ENCODE measurements around the gene LILRA5. TPM values are rescaled to one million over a fixed set of nuclear protein-coding genes. Genes with fewer than 3 reads are reported as not detected.
"Not testable (repeated sequence)": the region's sequence is repeated elsewhere in the genome, so short reads cannot be mapped to it uniquely, and the experiment has no call there.

Gene LILRA5
- polyA plus RNA-seq, 1 donor from 2014 or later = not detected

DNA sequence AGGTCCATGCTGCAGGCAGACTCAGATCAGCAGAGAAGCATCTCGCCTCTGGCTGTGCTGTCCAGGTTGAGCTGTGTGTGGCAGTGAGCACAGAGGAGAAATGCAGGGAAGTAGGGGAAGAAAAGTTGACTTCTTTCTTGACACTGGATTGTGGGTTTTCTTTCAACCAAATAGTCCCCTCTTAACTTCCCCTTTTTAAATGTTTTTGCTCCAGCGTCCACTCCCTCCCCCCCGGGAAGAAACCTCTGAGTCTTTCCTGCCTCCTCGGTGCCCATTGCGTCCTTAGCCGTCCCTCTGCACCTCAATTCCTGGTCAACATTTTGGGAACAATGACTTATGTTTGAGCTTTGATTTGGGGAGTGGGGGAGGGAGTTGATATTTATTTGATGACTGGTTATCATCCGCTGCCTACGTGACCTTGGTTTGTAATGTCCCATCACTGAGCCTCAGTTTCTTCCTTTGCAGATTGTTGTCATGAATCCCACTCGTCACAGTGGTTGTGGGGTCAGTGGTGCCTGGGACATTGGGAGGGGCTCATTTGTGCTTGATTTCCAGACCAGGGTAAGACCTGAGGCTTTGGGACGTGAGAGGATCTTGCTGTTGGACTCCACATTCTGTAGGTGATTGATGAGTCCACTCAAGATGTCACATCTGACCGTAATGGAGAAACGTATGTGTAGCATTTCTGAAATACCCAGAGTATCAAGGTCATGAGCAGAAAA, 31.8 kb downstream of the LILRA5 start, which contains the start of gene LILRB2:
Gene LILRB2, minus strand, starts transcription at position 104 of the 722 bp plus-strand sequence. CDS start 614 bp downstream, outside the sequence.
- no peak for TF ChIP-seq EZH2 (IDR thresholded peaks at IDR 0.05; ENCODE audit: borderline replicate concordance, insufficient read depth, low read length, poor library complexity, severe bottlenecking)
- Histone ChIP-seq H3K79me2 (replicated peaks; ENCODE audit: insufficient read depth, low read length) (no peaks in the 10 kb centered on the region), H3K36me3 (ENCODE audit: insufficient read depth, low read length) (no peaks in the 10 kb centered on the region), H3K4me3 (ENCODE audit: low read length) (no peak within 1 kb of the TSS), H3K9me3 (ENCODE audit: low read length) (no peaks in the 10 kb centered on the region), H3F3A (ENCODE audit: insufficient read depth, low read length, poor library complexity, severe bottlenecking) (no peaks in the 10 kb centered on the region), H4K20me1 (ENCODE audit: insufficient read depth) (no peaks in the 10 kb centered on the region), H3K27me3 (ENCODE audit: insufficient read depth, low read depth, low read length) (no peaks in the 10 kb centered on the region), H2AFZ (ENCODE audit: low read depth, low read length) (no peak within 1 kb of the TSS), H3K4me2 (ENCODE audit: low read length) (no peak within 1 kb of the TSS), H3K9me2 (ENCODE audit: insufficient read depth, low read length) (no peaks in the 10 kb centered on the region), H3K9ac (ENCODE audit: low read length) (no peak within 1 kb of the TSS), H3K27ac (ENCODE audit: low read length) (no peak within 1 kb of the TSS)

DNA sequence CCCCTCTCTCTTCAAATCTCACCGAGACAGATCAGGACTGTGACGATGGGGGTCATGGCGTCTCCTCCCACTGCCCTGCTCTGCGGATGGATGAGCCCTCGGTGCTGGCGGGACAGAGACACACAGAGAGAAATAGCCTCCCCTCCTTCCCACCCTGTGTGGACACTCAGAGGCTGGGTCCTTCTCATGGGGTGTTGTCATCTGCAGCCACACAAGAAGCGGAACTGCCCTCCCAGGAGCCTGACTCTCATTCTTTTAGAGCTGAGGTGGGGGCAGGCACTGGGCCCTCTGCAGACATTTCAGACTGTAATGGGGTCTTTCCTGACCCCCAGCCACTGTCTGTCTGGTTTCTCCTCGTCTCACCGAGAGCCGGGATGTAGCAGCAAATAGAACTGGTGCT, 32.5 kb downstream of the LILRA5 start:
- H2AFZ ChIP-seq (ENCODE audit: low read depth, low read length); H3K36me3 ChIP-seq (ENCODE audit: insufficient read depth, low read length); H3K27me3 ChIP-seq (ENCODE audit: insufficient read depth, low read depth, low read length); H3K79me2 ChIP-seq (replicated peaks; ENCODE audit: insufficient read depth, low read length); H3K27ac ChIP-seq (ENCODE audit: low read length); H3K9ac ChIP-seq (ENCODE audit: low read length); H3F3A ChIP-seq (ENCODE audit: insufficient read depth, low read length, poor library complexity, severe bottlenecking); H3K4me3 ChIP-seq (ENCODE audit: low read length); H4K20me1 ChIP-seq (ENCODE audit: insufficient read depth); H3K9me2 ChIP-seq (ENCODE audit: insufficient read depth, low read length); H3K4me2 ChIP-seq (ENCODE audit: low read length); H3K9me3 ChIP-seq (ENCODE audit: low read length): not testable (repeated sequence)

DNA sequence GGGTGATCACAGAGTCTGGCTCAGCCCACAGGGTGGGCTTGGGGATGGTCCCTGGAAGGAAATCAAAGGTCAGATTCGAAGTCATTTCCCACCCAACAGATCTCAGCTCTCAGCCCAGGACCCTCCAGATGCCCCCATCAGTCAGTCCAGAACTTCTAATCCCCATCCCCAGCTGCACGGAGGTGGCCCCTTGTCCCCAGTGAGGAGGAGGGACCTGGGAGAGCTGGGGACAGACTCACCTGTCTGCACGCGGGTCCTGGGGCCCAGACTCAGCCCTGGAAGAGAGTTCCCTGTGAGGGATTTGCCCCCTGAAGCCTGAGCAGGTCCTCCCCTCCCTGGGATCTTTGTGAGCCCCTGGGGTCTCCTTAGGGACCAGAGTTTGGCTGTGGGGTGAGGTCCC, 32.9 kb downstream of the LILRA5 start:
- H3F3A ChIP-seq (ENCODE audit: insufficient read depth, low read length, poor library complexity, severe bottlenecking); H3K4me3 ChIP-seq (ENCODE audit: low read length); H3K27me3 ChIP-seq (ENCODE audit: insufficient read depth, low read depth, low read length); H3K9ac ChIP-seq (ENCODE audit: low read length); H3K9me2 ChIP-seq (ENCODE audit: insufficient read depth, low read length); H2AFZ ChIP-seq (ENCODE audit: low read depth, low read length); H3K9me3 ChIP-seq (ENCODE audit: low read length); H4K20me1 ChIP-seq (ENCODE audit: insufficient read depth); H3K36me3 ChIP-seq (ENCODE audit: insufficient read depth, low read length); H3K27ac ChIP-seq (ENCODE audit: low read length); H3K79me2 ChIP-seq (replicated peaks; ENCODE audit: insufficient read depth, low read length); H3K4me2 ChIP-seq (ENCODE audit: low read length): not testable (repeated sequence)

DNA sequence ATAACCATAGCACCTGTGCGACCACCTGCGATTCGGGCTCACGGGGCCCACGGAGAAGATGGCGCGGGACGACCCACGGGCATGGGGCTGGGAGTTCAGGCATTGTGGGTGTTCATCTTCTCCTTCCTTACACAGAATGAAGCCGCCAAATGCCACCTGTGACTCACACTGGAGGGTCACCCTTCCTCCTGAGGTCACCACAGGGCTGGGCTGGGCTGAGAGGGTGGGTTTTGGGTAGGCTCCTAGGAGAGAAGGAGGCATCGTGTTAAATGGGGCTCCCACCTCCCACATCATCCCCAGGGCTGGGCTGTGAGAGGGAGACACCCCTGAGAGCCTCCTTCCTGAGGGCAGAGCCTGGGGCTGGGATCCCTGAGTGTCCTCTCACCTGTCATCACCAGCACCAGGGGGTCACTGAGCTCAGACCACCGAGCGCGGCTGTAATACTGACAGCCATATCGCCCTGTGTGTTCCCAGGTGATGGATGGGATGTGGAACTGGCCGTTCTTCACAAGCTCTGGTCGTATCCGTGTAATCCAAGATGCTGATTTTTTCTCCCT, 33.5 kb downstream of the LILRA5 start:
- TF ChIP-seq EP300 (conservative IDR thresholded peaks at IDR 0.05; ENCODE audit: poor library complexity, severe bottlenecking) (no peak), MXI1 (conservative IDR thresholded peaks at IDR 0.05; ENCODE audit: poor library complexity, severe bottlenecking) (no peak), RAD21 (conservative IDR thresholded peaks at IDR 0.05) (no peak), EZH2 (IDR thresholded peaks at IDR 0.05; ENCODE audit: borderline replicate concordance, insufficient read depth, low read length, poor library complexity, severe bottlenecking) (no peak), TAF1 (IDR thresholded peaks at IDR 0.05; ENCODE audit: low read depth) (no peak), POLR2AphosphoS5 (IDR thresholded peaks at IDR 0.05) (no peak), SMC3 (conservative IDR thresholded peaks at IDR 0.05; ENCODE audit: poor library complexity) (no peak)
- TF ChIP-seq, protein P1, sequence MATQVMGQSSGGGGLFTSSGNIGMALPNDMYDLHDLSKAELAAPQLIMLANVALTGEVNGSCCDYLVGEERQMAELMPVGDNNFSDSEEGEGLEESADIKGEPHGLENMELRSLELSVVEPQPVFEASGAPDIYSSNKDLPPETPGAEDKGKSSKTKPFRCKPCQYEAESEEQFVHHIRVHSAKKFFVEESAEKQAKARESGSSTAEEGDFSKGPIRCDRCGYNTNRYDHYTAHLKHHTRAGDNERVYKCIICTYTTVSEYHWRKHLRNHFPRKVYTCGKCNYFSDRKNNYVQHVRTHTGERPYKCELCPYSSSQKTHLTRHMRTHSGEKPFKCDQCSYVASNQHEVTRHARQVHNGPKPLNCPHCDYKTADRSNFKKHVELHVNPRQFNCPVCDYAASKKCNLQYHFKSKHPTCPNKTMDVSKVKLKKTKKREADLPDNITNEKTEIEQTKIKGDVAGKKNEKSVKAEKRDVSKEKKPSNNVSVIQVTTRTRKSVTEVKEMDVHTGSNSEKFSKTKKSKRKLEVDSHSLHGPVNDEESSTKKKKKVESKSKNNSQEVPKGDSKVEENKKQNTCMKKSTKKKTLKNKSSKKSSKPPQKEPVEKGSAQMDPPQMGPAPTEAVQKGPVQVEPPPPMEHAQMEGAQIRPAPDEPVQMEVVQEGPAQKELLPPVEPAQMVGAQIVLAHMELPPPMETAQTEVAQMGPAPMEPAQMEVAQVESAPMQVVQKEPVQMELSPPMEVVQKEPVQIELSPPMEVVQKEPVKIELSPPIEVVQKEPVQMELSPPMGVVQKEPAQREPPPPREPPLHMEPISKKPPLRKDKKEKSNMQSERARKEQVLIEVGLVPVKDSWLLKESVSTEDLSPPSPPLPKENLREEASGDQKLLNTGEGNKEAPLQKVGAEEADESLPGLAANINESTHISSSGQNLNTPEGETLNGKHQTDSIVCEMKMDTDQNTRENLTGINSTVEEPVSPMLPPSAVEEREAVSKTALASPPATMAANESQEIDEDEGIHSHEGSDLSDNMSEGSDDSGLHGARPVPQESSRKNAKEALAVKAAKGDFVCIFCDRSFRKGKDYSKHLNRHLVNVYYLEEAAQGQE (IDR thresholded peaks at IDR 0.05; ENCODE audit: borderline replicate concordance) = no peak
- TF ChIP-seq, protein P2, sequence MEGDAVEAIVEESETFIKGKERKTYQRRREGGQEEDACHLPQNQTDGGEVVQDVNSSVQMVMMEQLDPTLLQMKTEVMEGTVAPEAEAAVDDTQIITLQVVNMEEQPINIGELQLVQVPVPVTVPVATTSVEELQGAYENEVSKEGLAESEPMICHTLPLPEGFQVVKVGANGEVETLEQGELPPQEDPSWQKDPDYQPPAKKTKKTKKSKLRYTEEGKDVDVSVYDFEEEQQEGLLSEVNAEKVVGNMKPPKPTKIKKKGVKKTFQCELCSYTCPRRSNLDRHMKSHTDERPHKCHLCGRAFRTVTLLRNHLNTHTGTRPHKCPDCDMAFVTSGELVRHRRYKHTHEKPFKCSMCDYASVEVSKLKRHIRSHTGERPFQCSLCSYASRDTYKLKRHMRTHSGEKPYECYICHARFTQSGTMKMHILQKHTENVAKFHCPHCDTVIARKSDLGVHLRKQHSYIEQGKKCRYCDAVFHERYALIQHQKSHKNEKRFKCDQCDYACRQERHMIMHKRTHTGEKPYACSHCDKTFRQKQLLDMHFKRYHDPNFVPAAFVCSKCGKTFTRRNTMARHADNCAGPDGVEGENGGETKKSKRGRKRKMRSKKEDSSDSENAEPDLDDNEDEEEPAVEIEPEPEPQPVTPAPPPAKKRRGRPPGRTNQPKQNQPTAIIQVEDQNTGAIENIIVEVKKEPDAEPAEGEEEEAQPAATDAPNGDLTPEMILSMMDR (IDR thresholded peaks at IDR 0.05; ENCODE audit: poor library complexity, severe bottlenecking) = no peak
- Histone ChIP-seq H3F3A (ENCODE audit: insufficient read depth, low read length, poor library complexity, severe bottlenecking) (no peaks in the 10 kb centered on the region), H2AFZ (ENCODE audit: low read depth, low read length) (no peak overlapping the region)

More for the DNA sequence above, 33.5 kb downstream of the LILRA5 start:
- H3K27ac ChIP-seq (ENCODE audit: low read length) = no peak overlapping the region
- H3K9me3 ChIP-seq (ENCODE audit: low read length) = no peaks in the 10 kb centered on the region
- no peaks in the 10 kb centered on the region for H3K79me2 ChIP-seq (replicated peaks; ENCODE audit: insufficient read depth, low read length)
- H3K9me2 ChIP-seq (ENCODE audit: insufficient read depth, low read length) = no peaks in the 10 kb centered on the region
- H3K27me3 ChIP-seq (ENCODE audit: insufficient read depth, low read depth, low read length) = no peaks in the 10 kb centered on the region
- no peak overlapping the region for H3K4me2 ChIP-seq (ENCODE audit: low read length)
- H3K36me3 ChIP-seq (ENCODE audit: insufficient read depth, low read length) = no peaks in the 10 kb centered on the region
- H3K4me3 ChIP-seq (ENCODE audit: low read length) = no peak overlapping the region
- H3K9ac ChIP-seq (ENCODE audit: low read length) = no peak overlapping the region
- no peaks in the 10 kb centered on the region for H4K20me1 ChIP-seq (ENCODE audit: insufficient read depth)
